Fibroblast of skin of back (primary cell): ENCODE measurements around the gene GFI1B. TPM values are rescaled to one million over a fixed set of nuclear protein-coding genes. Genes with fewer than 3 reads are reported as not detected.
"Not testable (repeated sequence)": the region's sequence is repeated elsewhere in the genome, so short reads cannot be mapped to it uniquely, and the experiment has no call there.

ENCODE experiments used
- DNase-seq: peaks from one replicate; pipeline ENCODE4 v3.0.0-alpha.2; 2013
- polyA plus RNA-seq, 2 experiments: library from polyadenylated mRNA; unstranded; fragments of 120-200 nt; gene quantifications; one replicate each; pipeline ENCODE4 v1.2.1, GENCODE V29; 2013; ENCODE audit not compliant: insufficient read length in 2 of 2

Gene GFI1B
- 0.10 TPM for polyA plus RNA-seq (2013, experiment 1 of 2; ENCODE audit: insufficient read length)
- polyA plus RNA-seq (2013, experiment 2 of 2; ENCODE audit: insufficient read length) = 0.12 TPM

DNA sequence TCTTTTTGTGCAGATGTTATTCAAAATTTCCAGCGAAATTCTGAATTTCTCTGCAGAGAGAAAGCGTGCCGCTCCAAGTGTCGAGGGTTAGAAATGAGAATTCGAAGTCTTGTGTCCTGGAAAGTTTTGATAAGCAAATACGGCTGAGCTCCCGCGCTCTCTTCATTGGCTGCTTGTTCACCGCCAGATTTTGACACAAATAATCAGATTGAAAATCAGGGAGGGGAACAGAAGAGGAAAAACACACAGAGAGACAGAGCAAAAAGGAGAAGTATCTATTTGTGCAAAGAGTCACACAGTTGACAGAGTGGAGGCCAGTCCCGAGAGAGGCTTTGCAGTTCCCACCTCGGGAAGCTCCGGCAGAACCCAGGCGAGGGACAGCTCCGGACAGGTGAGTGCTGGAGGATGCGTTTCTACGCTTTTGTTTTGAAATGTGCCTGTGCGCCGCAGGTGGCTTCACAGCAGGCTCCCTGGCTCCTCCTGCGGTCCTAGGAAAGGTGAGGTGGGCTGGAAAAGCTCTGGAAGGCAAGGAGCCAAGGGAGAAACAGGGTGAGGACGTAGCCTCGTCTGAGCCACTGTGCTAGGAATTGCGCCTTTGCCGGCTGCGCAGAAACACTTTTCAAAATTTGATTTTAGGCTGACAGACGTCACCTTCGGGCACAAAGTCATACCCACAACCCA is at the start of gene GFI1B:
Gene GFI1B, plus strand, starts transcription at position 244 of the 681 bp plus-strand sequence. CDS start 7,985 bp downstream, outside the sequence.
- DNase-seq = no peak

DNA sequence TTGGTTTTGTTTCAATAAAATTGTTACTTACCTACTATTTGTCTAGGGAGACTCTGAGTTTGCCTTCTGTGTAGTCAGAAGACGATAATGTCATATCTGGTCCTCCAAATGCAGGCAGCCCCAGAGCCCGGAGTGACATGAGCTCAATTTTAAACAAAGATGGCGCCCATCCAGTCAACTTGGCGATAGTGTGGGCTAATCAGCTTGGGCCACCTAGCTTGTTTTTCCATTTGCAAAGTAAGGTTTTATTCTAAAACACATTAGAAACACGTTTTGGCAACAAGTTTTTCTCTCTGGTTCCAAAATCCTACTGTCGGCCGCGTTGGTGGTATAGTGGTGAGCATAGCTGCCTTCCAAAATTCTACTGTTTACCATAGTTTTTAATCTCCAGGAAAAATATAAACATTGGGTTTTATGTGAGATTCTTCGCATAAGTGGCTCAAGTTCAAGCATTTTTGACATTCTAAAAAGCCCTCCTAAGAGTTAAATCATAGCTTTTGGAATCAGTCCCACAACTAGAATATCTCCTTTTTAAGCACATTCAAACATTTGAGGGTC is 47.2 kb upstream of the GFI1B start:
- DNase-seq = no peak

DNA sequence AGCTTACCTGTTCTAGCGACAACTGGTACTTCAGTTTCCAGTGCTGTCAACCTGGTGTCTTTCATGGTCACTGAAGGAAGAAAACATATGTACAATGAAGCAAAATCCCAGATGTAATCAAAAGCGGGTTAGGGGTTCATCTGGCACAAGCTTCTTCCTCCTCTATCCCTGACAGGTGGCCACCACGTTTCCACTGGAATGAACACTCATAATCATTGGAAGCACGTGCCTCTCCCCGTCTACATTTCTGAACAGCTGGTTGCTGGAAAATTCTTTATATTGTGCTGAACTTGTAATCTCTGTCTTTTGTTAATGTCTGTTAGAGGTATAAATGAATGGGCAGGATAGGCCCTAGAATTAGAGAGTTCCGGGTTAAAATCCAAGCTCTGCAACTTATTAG is 43.5 kb upstream of the GFI1B start:
- DNase-seq = no peak

DNA sequence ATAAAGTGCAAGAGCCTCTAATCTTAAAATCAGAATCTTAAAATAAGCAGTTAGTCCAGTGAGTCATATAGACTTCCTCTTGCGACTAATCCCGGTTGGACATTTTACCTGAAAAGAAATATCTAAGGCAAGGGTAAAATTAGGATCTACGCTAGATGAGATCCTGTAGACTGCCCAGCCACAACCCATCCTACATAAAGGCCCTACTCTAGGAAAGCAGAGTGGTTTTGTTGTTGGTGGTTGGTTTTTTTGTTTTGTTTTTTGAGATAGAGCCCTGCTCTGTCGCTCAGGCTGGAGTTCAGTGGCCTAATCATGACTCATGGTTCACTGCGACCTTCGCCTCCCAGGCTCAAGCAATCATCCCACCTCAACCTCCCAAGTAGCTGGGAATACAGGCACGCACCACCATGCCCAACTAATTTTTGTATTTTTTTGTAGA is 41.0 kb upstream of the GFI1B start:
- DNase-seq = no peak

DNA sequence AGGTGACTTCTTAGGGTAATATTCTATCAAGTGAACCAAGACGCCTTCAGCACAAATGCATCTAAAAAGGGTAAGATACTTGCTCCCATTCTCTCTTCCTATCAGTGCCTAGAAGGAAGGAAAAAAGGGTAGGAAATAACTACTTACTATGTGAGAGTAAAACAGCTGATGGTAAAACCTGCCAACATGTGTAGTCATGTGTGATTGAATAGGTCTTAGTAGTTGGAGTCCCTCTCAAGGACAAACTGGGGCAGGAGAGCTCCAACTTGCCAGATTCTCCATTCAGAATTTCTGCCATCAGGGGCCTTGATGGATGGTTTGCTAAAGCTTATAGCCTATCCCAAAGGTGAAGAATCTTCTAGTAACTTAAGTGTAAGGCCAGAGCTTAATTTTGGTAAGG is 39.3 kb upstream of the GFI1B start:
- no peak for DNase-seq

DNA sequence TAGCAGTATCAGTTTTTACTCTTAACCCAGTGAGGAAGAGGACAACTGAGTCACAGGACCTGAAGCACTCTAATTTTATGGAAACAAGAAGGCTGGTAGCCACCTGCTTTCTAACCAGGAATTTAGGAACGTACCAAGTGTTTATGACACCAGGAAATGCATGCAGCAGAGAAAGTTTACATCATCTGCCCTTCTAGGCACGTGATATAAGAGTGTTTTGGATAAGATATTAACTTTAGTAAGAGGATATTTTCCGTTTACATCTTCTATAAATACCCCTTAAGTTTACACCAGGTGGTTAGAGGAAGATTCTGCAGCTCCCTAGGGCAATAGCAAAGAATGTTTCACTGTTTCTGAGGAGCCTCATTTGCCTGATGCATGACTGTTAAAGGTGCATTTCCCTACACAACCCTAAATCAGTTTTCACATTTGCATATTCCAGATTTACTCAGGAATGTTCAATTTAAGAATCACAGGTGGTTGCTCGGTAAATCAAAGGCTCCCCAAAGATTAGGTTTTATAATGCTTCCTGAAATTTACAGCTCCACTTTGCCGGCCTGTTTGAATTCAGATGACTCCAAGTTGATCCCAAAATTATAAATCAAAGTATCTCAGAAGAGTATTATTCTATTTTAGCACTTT is 35.8 kb upstream of the GFI1B start:
- DNase-seq = no peak

DNA sequence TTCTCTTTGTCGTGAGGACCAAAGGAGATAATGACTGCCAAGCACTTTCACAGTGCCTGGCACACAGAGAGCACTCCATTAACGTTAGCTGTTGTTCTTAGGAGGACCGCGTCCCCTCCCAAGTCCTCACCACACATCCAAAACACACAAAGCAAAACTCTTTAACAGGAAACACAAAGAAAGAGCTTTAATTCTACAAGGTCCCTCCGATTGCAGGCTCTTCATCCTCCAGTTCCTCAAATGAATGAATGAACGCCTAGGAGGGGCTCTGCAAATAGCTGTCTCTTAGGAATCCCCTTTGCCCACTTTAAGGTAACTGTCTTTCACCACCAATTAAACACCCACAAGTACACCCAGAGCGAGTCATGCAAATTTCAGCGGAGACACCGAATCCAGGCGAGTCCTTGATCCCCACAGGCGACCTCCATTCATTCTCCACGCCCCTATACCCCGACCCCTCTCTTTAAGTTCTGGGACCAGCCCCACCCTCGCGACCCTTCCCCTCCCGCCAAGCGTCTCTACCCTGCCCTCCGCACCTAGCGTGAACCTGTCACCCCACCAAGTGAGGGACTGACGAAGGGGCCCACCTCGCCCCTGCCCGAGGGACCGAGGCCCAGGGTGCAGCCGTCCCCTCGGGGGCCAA is 34.7 kb upstream of the GFI1B start:
- DNase-seq = no peak

DNA sequence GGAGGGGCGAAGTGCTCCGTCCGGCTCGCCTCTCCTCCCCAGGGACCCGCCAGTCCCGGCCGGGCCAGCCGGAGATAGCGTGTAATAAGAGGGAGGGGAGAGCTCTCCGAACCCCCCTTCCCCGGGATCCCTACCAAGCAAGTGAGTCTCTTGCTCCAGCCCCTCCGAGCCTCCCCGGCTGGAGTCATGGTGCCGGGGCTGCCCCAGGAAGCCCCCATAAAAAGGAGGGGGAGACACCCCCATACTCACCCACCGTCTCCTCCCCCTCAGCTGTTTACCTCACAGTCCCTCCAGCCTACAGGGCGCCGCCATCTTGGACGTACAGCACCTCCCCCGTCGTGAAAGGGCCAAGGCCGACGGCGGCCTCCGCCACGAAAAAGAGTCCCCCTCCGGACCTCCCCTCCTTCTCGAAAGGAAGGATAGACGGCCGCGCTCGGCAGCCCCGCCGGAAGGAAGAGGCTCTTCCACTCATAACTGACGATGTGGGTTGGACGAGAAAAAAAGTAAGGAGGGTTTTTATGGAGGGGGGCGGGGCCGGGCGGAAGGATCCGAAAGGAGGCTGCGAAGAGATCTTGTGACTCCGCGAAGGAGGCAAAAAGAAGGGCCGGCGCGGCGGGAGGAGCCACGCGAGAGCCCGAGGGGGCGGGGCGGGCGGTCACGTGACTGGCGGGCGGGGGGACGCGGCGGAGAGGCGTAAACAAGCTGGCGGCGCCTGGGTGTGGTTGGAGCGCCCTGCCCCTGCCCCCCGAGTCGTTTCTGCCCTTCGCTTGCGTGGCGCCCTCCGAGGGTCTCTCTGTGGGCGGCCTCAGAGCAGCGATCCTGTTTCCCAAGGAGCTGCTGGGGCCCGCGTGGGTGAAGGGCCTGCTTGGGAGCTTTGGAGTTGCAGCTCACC is 34.0 kb upstream of the GFI1B start, which contains the start of gene TSC1:
Gene TSC1, minus strand, starts transcription at position 323 of the 892 bp plus-strand sequence. CDS start 15,744 bp downstream, outside the sequence.
- peak; percentile 96 for DNase-seq

DNA sequence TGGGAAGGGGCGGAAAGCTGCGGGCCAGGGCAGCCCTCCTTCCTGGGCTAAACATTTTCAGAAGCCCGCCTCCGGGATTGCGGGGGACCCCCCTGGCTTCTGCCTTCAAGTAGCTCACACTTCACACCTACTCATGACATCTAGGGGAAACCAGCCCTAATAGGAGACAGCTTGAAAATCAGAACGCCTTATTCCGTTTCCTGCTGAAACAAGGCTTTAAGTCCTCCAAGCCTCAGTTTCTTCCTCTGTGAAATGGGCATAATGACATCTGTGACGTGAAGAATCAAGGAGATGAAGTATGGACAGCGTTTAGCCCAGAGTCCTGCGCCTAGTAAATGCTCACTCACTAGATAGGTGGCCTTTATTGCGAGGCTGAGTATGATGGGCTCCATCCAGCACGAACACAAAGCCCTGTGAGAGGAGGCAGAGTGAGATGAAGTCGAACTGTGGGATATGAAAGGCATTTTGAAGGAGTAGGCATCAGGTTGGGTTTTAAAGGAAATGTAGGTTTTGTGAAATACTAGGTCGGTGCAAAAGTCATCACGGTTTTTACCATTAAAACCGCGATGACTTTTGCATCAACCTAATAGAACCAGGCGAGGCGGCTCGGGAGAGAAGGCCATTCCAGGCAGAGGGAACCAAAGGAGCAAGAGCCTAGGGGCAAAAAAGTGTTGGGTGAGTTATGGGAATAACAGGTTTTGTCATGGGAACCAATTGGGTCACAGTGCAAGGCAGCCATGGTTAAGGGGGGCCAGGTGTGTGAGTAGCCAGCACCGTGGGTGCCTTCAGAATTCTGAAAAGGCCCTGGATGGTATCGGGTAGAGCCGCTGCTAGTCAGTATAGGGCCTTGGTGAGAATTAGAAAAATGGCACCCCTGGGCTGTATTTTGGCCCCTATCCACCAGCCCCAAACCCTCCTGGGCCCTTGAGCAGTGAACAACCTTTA is 33.0 kb upstream of the GFI1B start:
- DNase-seq = no peak

DNA sequence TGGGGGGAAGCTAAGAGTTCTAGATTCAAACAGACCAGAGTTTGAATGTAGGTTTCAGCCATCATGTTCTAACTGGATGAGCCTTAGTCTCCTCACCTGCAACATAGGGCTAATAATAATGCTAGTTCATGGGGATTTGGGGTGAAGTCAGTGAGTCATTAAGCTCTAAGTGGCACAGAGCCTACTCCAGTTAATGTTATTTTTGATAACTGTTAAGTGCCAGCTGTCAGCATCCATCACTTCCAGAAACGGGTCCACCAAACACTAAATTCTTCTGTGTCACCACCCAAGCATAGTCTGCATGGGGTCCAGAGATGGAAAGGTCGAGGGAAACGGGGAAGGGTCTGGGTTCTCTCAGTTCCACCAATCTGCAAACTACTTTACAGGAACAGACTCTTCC is 32.3 kb upstream of the GFI1B start:
- DNase-seq = no peak

DNA sequence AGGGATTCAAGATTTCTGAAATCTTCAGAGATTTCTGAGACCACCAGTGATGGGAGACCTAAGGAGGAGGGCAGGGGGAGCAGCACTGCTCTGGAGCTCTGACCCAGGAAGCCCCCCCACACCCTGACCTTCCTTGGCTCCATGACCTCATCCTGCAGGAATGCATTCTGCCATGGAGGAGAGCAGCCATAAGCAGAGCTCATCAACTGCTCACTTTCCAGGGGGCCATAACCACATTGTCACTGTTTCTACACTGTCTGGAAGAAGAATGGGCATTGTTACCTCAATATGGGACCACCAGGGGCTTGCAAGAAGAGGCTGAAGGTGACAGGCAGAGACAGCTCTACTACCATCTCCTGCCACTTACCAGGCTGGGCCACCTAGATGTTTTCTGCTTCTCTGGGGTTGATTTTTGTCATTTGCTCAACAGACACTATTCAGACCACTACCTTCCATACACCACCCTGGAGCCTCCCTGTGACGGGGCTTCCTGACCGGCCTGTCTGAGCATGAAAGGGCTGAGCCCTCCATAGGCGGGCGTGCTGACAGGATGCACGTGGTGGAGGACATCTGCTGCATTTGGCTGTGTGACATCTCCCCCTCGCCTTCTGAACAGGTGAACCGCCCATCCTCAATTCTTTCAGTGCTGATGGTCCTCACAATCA is 31.7 kb upstream of the GFI1B start:
- DNase-seq = peak; percentile 84

DNA sequence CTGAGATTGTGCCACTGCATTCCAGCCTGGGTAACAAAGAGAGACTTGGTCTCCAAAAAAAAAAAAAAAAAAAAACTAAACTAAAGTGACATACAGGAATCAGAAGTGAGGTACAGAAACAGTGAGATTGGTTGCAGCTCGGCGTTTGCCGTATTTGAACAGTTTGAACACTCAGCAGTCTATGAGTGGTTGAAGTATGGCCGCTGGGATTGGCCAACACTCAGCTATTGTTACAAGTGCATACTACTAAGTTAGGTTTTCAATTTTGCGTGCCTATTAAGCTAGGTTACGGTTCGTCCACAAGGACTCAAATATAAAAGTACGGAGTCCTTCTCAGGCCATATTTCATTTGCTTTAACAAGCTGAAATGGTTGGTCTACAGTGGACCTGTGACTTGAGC is 30.7 kb upstream of the GFI1B start:
- DNase-seq = no peak

DNA sequence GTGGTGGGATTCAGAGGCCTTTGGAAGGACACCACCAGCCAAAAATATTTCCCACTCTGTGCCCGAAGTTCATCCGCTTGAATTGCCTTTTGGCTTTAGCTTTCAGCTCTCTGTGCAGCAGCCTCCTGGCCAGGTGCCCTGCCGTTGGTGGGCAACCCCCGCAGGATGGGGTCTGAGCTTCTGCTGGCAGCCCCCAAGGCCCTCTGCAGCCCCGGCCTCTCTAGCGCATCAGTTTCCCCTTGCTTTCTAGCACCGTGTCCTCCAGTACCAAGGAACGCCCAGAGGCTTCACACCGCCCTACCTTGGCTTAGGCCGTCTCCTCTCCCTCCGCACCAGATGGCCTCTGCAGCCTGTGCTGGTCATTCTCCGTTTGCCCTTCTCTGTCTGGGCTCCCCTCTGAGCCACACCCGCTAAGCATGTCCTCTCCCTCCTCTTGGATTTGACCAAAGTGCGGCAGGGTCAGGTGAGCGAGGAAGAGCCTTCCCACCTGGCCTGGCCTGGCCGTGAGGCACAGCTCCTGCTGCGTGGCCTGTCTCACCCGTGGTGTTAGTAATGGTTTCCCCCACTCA is 29.9 kb upstream of the GFI1B start:
- DNase-seq = no peak

DNA sequence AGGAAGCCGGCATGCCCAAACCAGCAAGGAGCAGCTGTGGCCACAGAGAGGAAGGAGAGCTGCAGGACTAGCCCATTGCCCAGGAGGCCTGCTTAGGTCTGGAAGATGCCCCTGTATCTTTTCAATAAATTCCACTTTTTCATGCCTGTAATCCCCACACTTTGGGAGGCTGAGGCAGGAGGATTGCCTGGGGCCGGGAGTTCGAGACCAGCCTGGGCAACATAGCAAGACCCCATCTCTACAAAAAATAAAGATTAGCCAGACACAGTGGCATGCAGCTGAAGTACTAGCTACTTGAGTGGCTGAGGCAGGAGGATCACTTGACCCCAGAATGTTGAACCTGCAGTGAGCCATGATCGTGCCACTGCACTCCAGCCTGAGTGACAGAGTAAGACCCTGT is 28.8 kb upstream of the GFI1B start:
- DNase-seq = no peak

DNA sequence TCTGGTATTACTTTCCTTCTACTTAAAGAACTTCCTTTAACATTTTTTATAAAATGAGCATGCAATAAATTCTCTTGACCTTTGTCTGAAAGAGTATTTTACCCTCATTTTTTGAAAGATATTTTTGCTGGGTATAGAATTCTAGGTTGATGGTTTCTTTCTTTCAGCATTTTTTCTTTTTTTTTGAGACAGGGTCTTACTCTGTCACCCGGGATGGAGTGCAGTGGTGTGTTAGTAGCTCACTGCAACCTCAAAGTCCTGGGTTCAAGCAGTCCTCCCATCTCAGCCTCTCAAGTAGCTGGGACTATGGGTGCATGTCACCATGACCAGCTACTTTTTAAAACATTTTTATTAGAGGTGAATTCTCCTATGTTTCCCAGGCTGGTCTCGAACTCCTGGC is 23.4 kb upstream of the GFI1B start:
- no peak for DNase-seq

DNA sequence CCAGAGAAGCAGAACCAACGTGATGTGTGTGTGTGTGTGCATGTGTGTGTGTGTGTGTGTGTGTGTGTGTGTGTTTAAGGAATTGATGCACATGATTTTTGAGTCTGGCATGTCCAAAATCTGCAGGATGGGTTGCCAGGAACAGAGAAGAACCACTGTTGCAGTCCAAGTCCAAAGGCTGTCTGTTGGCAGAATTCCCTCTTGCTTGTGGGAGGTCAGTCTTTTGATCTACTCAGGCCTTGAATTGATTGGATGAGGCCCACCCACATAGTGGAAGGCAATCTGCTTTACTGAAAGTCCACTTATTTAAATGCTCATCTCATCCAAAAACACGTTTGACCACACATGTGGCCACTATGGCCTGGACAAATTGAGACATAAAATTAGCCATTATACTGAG is 22.7 kb upstream of the GFI1B start:
- DNase-seq = no peak

DNA sequence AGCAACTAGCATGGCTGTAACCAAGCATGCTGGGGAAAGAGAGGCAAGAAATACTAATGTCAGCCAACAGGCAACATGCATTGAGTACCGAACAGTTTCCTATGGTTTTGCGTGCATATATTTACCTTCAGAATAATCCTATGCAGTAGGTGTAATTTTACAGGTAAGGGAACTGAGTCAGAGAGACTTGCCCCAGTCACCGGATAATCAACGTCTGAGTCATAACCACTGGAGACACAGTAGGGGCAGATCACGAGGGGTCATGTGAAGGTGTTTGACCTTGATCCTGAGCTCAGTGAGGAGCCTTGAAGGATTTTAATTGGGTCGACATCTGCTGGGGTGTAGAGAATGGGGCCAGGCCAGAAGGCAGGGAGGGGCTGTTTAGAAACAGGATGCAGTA is 20.7 kb upstream of the GFI1B start:
- DNase-seq = no peak

DNA sequence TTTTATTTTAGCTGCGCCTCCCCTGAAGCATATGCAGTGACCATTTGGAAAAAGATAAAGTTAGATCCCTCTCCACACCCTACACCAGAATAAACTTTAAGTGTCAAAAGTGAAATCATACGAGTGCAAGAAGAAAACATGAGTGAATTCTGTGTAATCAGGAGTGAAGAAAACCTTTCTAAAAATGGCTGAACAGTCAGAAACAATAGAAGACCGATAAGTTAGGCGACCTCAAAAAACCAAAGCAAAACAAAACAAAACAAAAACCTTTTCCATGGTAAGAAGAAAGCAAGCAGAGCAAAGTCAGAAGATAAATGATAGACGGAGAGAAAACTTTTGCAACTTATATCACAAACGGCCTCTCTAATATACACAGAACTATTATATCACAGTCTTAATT is 17.5 kb upstream of the GFI1B start:
- DNase-seq = no peak

DNA sequence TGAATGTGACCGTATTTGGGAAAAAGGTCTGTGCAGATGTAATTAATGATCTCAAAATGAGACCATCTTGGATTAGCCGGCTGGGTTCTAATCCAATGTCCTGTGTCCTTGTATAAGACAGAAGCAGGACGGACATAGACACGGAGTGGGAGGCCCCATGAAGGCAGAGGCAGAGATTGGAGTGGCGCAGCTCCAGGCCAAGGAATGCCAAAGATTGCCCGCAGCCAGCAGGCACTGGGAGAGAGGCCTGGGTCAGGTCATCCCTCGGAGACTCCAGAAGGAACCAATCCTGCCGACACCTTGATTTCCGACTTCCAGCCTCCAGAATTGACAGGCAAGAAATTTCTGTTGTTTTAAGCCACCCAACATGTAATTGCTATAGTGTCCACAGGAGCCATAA is 13.0 kb upstream of the GFI1B start:
- no peak for DNase-seq

DNA sequence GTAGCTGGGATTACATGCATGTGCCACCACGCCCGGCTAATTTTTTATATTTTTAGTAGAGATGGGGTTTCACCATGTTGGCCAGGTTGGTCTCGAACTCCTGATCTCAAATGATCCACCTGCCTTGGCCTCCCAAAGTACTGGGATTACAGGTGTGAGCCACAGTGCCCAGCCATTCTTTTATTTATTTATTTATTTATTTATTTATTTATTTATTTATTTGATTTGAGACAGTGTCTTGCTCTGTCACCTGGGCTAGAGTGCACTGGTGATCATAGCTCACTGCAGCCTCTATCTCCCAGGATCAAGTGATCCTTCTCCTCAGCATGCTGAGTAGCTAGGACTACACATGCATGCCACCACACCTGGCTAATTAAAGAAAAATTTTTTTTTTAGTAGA is 10.6 kb upstream of the GFI1B start:
- DNase-seq = not testable (repeated sequence)
